H1 (cell line): ENCODE measurements around the gene AHRR. TPM values are rescaled to one million over a fixed set of nuclear protein-coding genes. Genes with fewer than 3 reads are reported as not detected.
A peak's percentile ranks its signal among the peaks of the same experiment; 100 is the strongest.

ENCODE experiments used
- CTCF ChIA-PET: fragments of 300-600 bp; sonication (Branson Sonifier 250); formaldehyde crosslinking; loops from one replicate; lab custom pipeline; 2021; ENCODE audit not compliant: partially characterized antibody; lab: Charles Lee
- POLR2A ChIA-PET: fragments of 300-600 bp; sonication (Branson Sonifier 250); formaldehyde crosslinking; loops from one replicate; lab custom pipeline; 2021; ENCODE audit warnings: inconsistent platforms; ENCODE audit not compliant: partially characterized antibody; lab: Charles Lee
- DNase-seq, 2 experiments: peaks; one replicate each; pipeline versions ENCODE4 v3.0.0 to v3.0.0-alpha.2; 2010 to 2022; ENCODE audit warnings: low spot score in 2 of 2, low read depth in 1 of 2, mixed read lengths in 1 of 2
- FAIRE-seq: peaks from 2 replicates; lab custom pipeline; 2011; peaks lifted over from hg19 to GRCh38; lab: Jason Lieb, UNC
- H2AFZ ChIP-seq: 2 replicates; pipeline ENCODE4 v1.8.1; 2012; ENCODE audit warnings: low read length, inconsistent platforms
- H2AK5ac ChIP-seq: 2 replicates; pipeline ENCODE4 v1.6.1; 2013; ENCODE audit warnings: low read depth, low read length
- H2BK120ac ChIP-seq: replicated peaks from 2 replicates; pipeline ENCODE3; 2013; ENCODE audit warnings: low read depth, low read length, inconsistent platforms
- H2BK12ac ChIP-seq: 2 replicates; pipeline ENCODE4 v1.6.1; 2013; ENCODE audit warnings: low read depth, low read length
- H2BK15ac ChIP-seq: 2 replicates; pipeline ENCODE4 v1.6.1; 2013; ENCODE audit warnings: low read length
- H2BK20ac ChIP-seq: 2 replicates; pipeline ENCODE4 v1.6.1; 2013; ENCODE audit warnings: low read length
- H2BK5ac ChIP-seq: 2 replicates; pipeline ENCODE4 v1.6.1; 2013; ENCODE audit warnings: low read depth, low read length
- H3K14ac ChIP-seq: 2 replicates; pipeline ENCODE4 v1.6.1; 2013; ENCODE audit warnings: inconsistent platforms; ENCODE audit not compliant: insufficient read length
- H3K18ac ChIP-seq: 2 replicates; pipeline ENCODE4 v1.6.1; 2013; ENCODE audit warnings: low read length; ENCODE audit errors: extremely low read depth
- H3K23ac ChIP-seq: 2 replicates; pipeline ENCODE4 v1.6.1; 2013; ENCODE audit warnings: inconsistent platforms; ENCODE audit not compliant: insufficient read length
- H3K23me2 ChIP-seq: 2 replicates; pipeline ENCODE4 v1.6.1; 2013; ENCODE audit warnings: low read depth, low read length
- H3K27ac ChIP-seq: 2 replicates; pipeline ENCODE4 v1.6.1; 2011; ENCODE audit warnings: low read depth, low read length, inconsistent platforms
- H3K27me3 ChIP-seq, 4 experiments: replicated peaks in 1 of 4; 1 replicate in 1 of 4; 2 replicates in 3 of 4; pipeline versions ENCODE4 v1.6.1 to v1.8.1; 2011 to 2013; ENCODE audit warnings: low read length in 3 of 4, mild to moderate bottlenecking in 3 of 4, inconsistent platforms in 2 of 4, mixed read lengths in 2 of 4, moderate library complexity in 1 of 4; ENCODE audit not compliant: control insufficient read depth in 3 of 4, insufficient read depth in 3 of 4; ENCODE audit errors: extremely low read depth in 1 of 4
- H3K36me3 ChIP-seq, 4 experiments: 2 replicates each; pipeline versions ENCODE4 v1.6.1 to v1.8.1; 2011 to 2013; ENCODE audit warnings: mild to moderate bottlenecking in 4 of 4, low read length in 3 of 4, moderate library complexity in 2 of 4, control low read depth in 1 of 4, inconsistent platforms in 1 of 4; ENCODE audit not compliant: insufficient read depth in 4 of 4, control insufficient read depth in 2 of 4
- H3K4ac ChIP-seq: replicated peaks from 2 replicates; pipeline ENCODE3; 2013; ENCODE audit warnings: low read length, low read depth, mixed read lengths, inconsistent platforms; ENCODE audit not compliant: insufficient read length
- H3K4me1 ChIP-seq, 4 experiments: replicated peaks in 1 of 4; 1 replicate in 1 of 4; 2 replicates in 3 of 4; pipeline versions ENCODE4 v1.6.1 to v1.8.1; 2011 to 2013; ENCODE audit warnings: low read length in 3 of 4, inconsistent platforms in 2 of 4, mixed read lengths in 1 of 4; ENCODE audit not compliant: insufficient read depth in 4 of 4, control insufficient read depth in 3 of 4
- H3K4me2 ChIP-seq, 2 experiments: 2 replicates each; pipeline versions ENCODE4 v1.6.1 to v1.8.1; 2011 to 2013; ENCODE audit warnings: low read depth in 2 of 2, low read length in 2 of 2, control low read depth in 1 of 2, inconsistent platforms in 1 of 2, mild to moderate bottlenecking in 1 of 2; ENCODE audit not compliant: insufficient read depth in 1 of 2
- H3K4me3 ChIP-seq, 4 experiments: fragments of 200-600, 300-600 bp in 1 of 4; sonication (generic), shearing (Covaris generic), sonication (Bioruptor Twin) in 1 of 4; 2 replicates each; pipeline versions ENCODE4 v1.5.1 to v1.8.1; 2011 to 2016; ENCODE audit warnings: low read length in 4 of 4, low read depth in 3 of 4, control low read depth in 2 of 4, inconsistent platforms in 2 of 4, mild to moderate bottlenecking in 2 of 4, mixed read lengths in 1 of 4, moderate library complexity in 1 of 4; ENCODE audit not compliant: insufficient read depth in 2 of 4; ENCODE audit errors: extremely low read depth in 1 of 4
- H3K56ac ChIP-seq: replicated peaks from 2 replicates; pipeline ENCODE3; 2013; ENCODE audit warnings: low read depth, mild to moderate bottlenecking, mixed read lengths, low read length, inconsistent platforms; ENCODE audit not compliant: insufficient read length
- H3K79me1 ChIP-seq: 2 replicates; pipeline ENCODE4 v1.6.1; 2013; ENCODE audit warnings: low read depth, low read length, control low read depth
- H3K79me2 ChIP-seq, 2 experiments: 2 replicates each; pipeline versions ENCODE4 v1.6.1 to v1.8.1; 2012 to 2013; ENCODE audit warnings: low read length in 2 of 2, mild to moderate bottlenecking in 2 of 2, inconsistent platforms in 1 of 2; ENCODE audit not compliant: insufficient read depth in 2 of 2, control insufficient read depth in 1 of 2
- H3K9ac ChIP-seq, 4 experiments: replicated peaks in 1 of 4; 1 replicate in 1 of 4; 2 replicates in 3 of 4; pipeline versions ENCODE4 v1.6.1 to v1.8.1; 2011 to 2013; ENCODE audit warnings: low read depth in 3 of 4, low read length in 3 of 4, control low read depth in 2 of 4, mild to moderate bottlenecking in 2 of 4, moderate library complexity in 2 of 4, inconsistent platforms in 1 of 4; ENCODE audit errors: extremely low read depth in 1 of 4
- H3K9me3 ChIP-seq, 2 experiments: 2 replicates each; pipeline versions ENCODE4 v1.6.1 to v1.8.1; 2012 to 2013; ENCODE audit warnings: mild to moderate bottlenecking in 2 of 2, moderate library complexity in 2 of 2, control low read depth in 1 of 2, inconsistent platforms in 1 of 2, low read depth in 1 of 2, low read length in 1 of 2, mixed read lengths in 1 of 2; ENCODE audit not compliant: insufficient read depth in 2 of 2
- H4K20me1 ChIP-seq, 2 experiments: replicated peaks in 1 of 2; 2 replicates each; pipeline versions ENCODE3 to v1.8.1; 2011 to 2013; ENCODE audit warnings: inconsistent platforms in 2 of 2, low read length in 2 of 2, mild to moderate bottlenecking in 1 of 2; ENCODE audit not compliant: insufficient read depth in 2 of 2, control insufficient read depth in 1 of 2
- H4K5ac ChIP-seq: 2 replicates; pipeline ENCODE4 v1.6.1; 2013; ENCODE audit warnings: low read length, low read depth, mixed read lengths, inconsistent platforms; ENCODE audit not compliant: insufficient read length
- H4K8ac ChIP-seq: 2 replicates; pipeline ENCODE4 v1.8.0; 2013; ENCODE audit warnings: mild to moderate bottlenecking, moderate library complexity, low read length, inconsistent platforms; ENCODE audit not compliant: insufficient read depth; ENCODE audit errors: extremely low read depth
- H4K91ac ChIP-seq: replicated peaks from 2 replicates; pipeline ENCODE3; 2013; ENCODE audit warnings: low read length, mixed read lengths, inconsistent platforms; ENCODE audit not compliant: insufficient read length
- CEBPB ChIP-seq: IDR thresholded peaks from 2 replicates; pipeline ENCODE4 v1.6.1; 2012; ENCODE audit warnings: low read depth, low read length
- FOSL1 ChIP-seq: IDR thresholded peaks from 2 replicates; pipeline ENCODE4 v1.6.1; 2011; ENCODE audit warnings: mild to moderate bottlenecking, low read depth, low read length, moderate library complexity; ENCODE audit not compliant: insufficient read depth
- HDAC6 ChIP-seq: IDR thresholded peaks from one replicate; pipeline ENCODE4 v1.7.1; 2012; ENCODE audit warnings: low read depth, mild to moderate bottlenecking, inconsistent platforms, low read length, moderate library complexity
- JUN ChIP-seq: IDR thresholded peaks from 2 replicates; pipeline ENCODE4 v1.6.1; 2011; ENCODE audit warnings: low read depth, mild to moderate bottlenecking, improper control_type of control experiment, low read length
- WGBS, 2 experiments: shearing (Covaris generic) in 1 of 2; methylation state at CpG; one replicate each; pipeline versions ENCODE4 v1.1.6 to v1.1.7; 2013 to 2015; ENCODE audit warnings: low lambda C conversion rate in 2 of 2, mixed read lengths in 2 of 2, inconsistent platforms in 1 of 2, low coverage in 1 of 2, missing lambda C conversion rate in 1 of 2; ENCODE audit not compliant: insufficient replicate concordance in 2 of 2, insufficient coverage in 1 of 2, insufficient read length in 1 of 2; ENCODE audit errors: extremely low coverage in 1 of 2, missing lambda C conversion rate in 1 of 2; 5-methylcytosine and 5-hydroxymethylcytosine counted together
- polyA plus RNA-seq, 7 experiments: library from polyadenylated mRNA; depleted of rRNA in 3 of 7; stranded (reverse) in 5 of 7; unstranded in 2 of 7; fragments of >200 nt in 5 of 7; fragments of 200-250 nt in 2 of 7; gene quantifications; 1 replicate in 5 of 7; 2 replicates in 1 of 7; 4 replicates in 1 of 7; pipeline versions ENCODE4 v1.2.1 to v1.2.3, GENCODE V29; 2011 to 2013; ENCODE audit warnings: missing spikeins in 2 of 7, mixed read lengths in 2 of 7
- total RNA-seq: library from RNA; stranded (reverse); fragmentation: NEBNext Ultra II Directional; extraction: Animal tissue kit (Norgen Biotek cat#: 25700); gene quantifications from 2 replicates; pipeline ENCODE4 v1.2.1, GENCODE V29; 2021

Gene AHRR
- total and polyA plus RNA-seq, 2 of the 8 experiments (the other 6 are each of a cell fraction or from before 2014, with no cell fraction given): 0.41 to 0.80 TPM

GRCh38 chr5:410911-411517 lies 89.5 kb downstream of the AHRR start:
- Histone ChIP-seq H3K23ac (no peak overlapping the region), H3K9me3 (no peaks in the 10 kb centered on the region), H3K27ac (no peak overlapping the region), H3K4me3 (no peak overlapping the region), H2BK12ac (no peak overlapping the region), H2BK5ac (no peak overlapping the region), H4K20me1 (no peaks in the 10 kb centered on the region), H2BK20ac (no peak overlapping the region), H2AK5ac (no peak overlapping the region), H2AFZ (no peak overlapping the region), H3K23me2 (no peaks in the 10 kb centered on the region), H3K27me3 (no peaks in the 10 kb centered on the region), H3K4ac (no peak overlapping the region), H4K91ac (no peak overlapping the region), H3K79me1 (no peaks in the 10 kb centered on the region), H3K18ac (no peak overlapping the region), H2BK120ac (no peak overlapping the region), H3K56ac (no peak overlapping the region), H3K36me3 (no peaks in the 10 kb centered on the region), H3K79me2 (no peaks in the 10 kb centered on the region), H3K4me2 (no peak overlapping the region), H3K14ac (no peak overlapping the region), H4K5ac (no peak overlapping the region), H3K9ac (no peak overlapping the region), H3K4me1 (peaks cover 0 to 6% (median 5%) of the 10 kb centered on the region in 4 experiments; a peak in 3 of 7 replicates), H2BK15ac (no peak overlapping the region), H4K8ac (no peak overlapping the region)
- DNase-seq: no peak
- CTCF ChIA-PET: interaction anchor here (1.0 to 2.3 kb wide), 4 partner anchors 9 to 37 kb away, joined by 4 to 10 read pairs (median 6); no protein-coding TSS in a partner anchor
- POLR2A ChIA-PET: interaction anchor here (1.5 kb wide), 1 partner anchor 9 kb away, joined by 4 read pairs; no protein-coding TSS in a partner anchor
- WGBS, 2 experiments: 82% methylated on average over 2 of the region's 2 CpGs; no CpG with 5 or more reads in 1 of the 2 experiments
- 0 out of 2 replicates have a peak, but pooled peaks have one; percentile 20 for TF ChIP-seq CEBPB
- no peak for TF ChIP-seq JUN
- no peak for TF ChIP-seq FOSL1
- TF ChIP-seq HDAC6: no peak
- FAIRE-seq: no peak
